Measurements from ENCODE around the gene CYTH1. TPM values are rescaled to one million over a fixed set of nuclear protein-coding genes. Genes with fewer than 3 reads are reported as not detected.

Gene CYTH1
- polyA plus RNA-seq, 1 experiment = 12.8 TPM

GRCh38 chr17:78628547-78629435 is 153.3 kb downstream of the CYTH1 start:
- Histone ChIP-seq H3K36me3 (ENCODE audit: control insufficient read depth, insufficient read depth, low read length) (no peaks in the 10 kb centered on the region), H3K27me3 (ENCODE audit: control insufficient read depth, insufficient read depth, low read length) (peaks cover 7% of the 10 kb centered on the region), H3K4me3 (ENCODE audit: low read depth, low read length) (no peak overlapping the region)
- POLR2A ChIA-PET = no interaction called here
- no peak for DNase-seq (ENCODE audit: low read depth)
- TF ChIP-seq CTCF (IDR thresholded peaks at IDR 0.05; ENCODE audit: insufficient read depth, low read depth, low read length) = no peak
- CTCF ChIA-PET = no interaction called here

- CTCF ChIA-PET = interaction anchor here (1.6 kb wide), 1 partner anchor 127 kb away, joined by 3 read pairs; no protein-coding TSS in a partner anchor
- DNase-seq (ENCODE audit: low read depth) = no peak
- Histone ChIP-seq H3K4me3 (ENCODE audit: low read depth, low read length) (no peak overlapping the region), H3K27me3 (ENCODE audit: control insufficient read depth, insufficient read depth, low read length) (0 out of 2 replicates have a peak, but pooled peaks cover 2% of the 10 kb centered on the region), H3K36me3 (ENCODE audit: control insufficient read depth, insufficient read depth, low read length) (no peaks in the 10 kb centered on the region)
- no peak for TF ChIP-seq CTCF (IDR thresholded peaks at IDR 0.05; ENCODE audit: insufficient read depth, low read depth, low read length)
- POLR2A ChIA-PET = no interaction called here
Observed at GRCh38 chr17:78624324-78625151, 157.5 kb downstream of the CYTH1 start.

Small RNA genes within 50 kb of the gene (small RNA-seq; reads per million reads assigned to genes)
- gene RNU6-638P (ENCODE audit: insufficient read length, low read depth, low replicate concordance) = not detected

Other genes starting within 250 kb of the CYTH1 start
- not detected in 2 replicates for gene DNAH17, start 204.9 kb downstream of the CYTH1 start, polyA plus RNA-seq (2011; rRNA removed)
- 17.0 and 22.1 TPM in 2 replicates for gene USP36, start 58.5 kb upstream of the CYTH1 start, polyA plus RNA-seq (2011; rRNA removed)
- 0.13 and 0.15 TPM in 2 replicates for gene CEP295NL, start 120.9 kb upstream of the CYTH1 start, polyA plus RNA-seq (2011; rRNA removed)
- gene TIMP2, start 143.1 kb upstream of the CYTH1 start, polyA plus RNA-seq (2011; rRNA removed) = 319 and 361 TPM in 2 replicates
- gene LGALS3BP, start 197.7 kb upstream of the CYTH1 start, polyA plus RNA-seq (2011; rRNA removed) = 39.0 and 102 TPM in 2 replicates
- gene CANT1, start 227.5 kb upstream of the CYTH1 start, polyA plus RNA-seq (2011; rRNA removed) = 58.7 and 83.5 TPM in 2 replicates
- 13.8 and 20.7 TPM in 2 replicates for gene C1QTNF1, start 241.9 kb upstream of the CYTH1 start, polyA plus RNA-seq (2011; rRNA removed)